ENCODE measurements around the gene ZNF648.
"Not testable (repeated sequence)": the region's sequence is repeated elsewhere in the genome, so short reads cannot be mapped to it uniquely, and the experiment has no call there.

ZNF648 gene

GRCh38 chr1:182032251-182032650 is 29.3 kb downstream of the ZNF648 start:
- Histone ChIP-seq H3K27me3 (ENCODE audit: control insufficient read depth, insufficient read depth, low read length) (no peaks in the 10 kb centered on the region), H3K36me3 (ENCODE audit: control insufficient read depth, insufficient read depth, low read length) (no peaks in the 10 kb centered on the region), H3K9me3 (ENCODE audit: control insufficient read depth, insufficient read depth, low read depth, low read length) (peaks cover 10% of the 10 kb centered on the region; the same call in 1 of the 2 replicates), H3K27ac (ENCODE audit: low read depth, low read length) (no peak overlapping the region), H3K4me1 (ENCODE audit: control insufficient read depth, insufficient read depth, low read length) (peaks cover 12% of the 10 kb centered on the region; the same call in 1 of the 2 replicates), H3K4me3 (ENCODE audit: low read depth, low read length) (no peak overlapping the region), H3K9ac (ENCODE audit: low read length) (no peak overlapping the region)

- H3K27ac ChIP-seq (ENCODE audit: low read depth, low read length), result peak overlapping the region; percentile 36; the same call in 1 of the 2 replicates
Observed at GRCh38 chr1:182029379-182030331, 31.9 kb downstream of the ZNF648 start.

GRCh38 chr1:182029002-182029378 is 32.5 kb downstream of the ZNF648 start:
- Histone ChIP-seq H3K27ac (ENCODE audit: low read depth, low read length) (peak overlapping the region; percentile 36; the same call in 1 of the 2 replicates), H3K9ac (ENCODE audit: low read length) (peak overlapping the region; percentile 74)

More at GRCh38 chr1:182029379-182030331, 31.9 kb downstream of the ZNF648 start:
- peak overlapping the region; percentile 79 for H3K4me3 ChIP-seq (ENCODE audit: low read depth, low read length)
- no peaks in the 10 kb centered on the region for H3K36me3 ChIP-seq (ENCODE audit: control insufficient read depth, insufficient read depth, low read length)
- peaks cover 8% of the 10 kb centered on the region; the same call in 1 of the 2 replicates for H3K4me1 ChIP-seq (ENCODE audit: control insufficient read depth, insufficient read depth, low read length)
- H3K9ac ChIP-seq (ENCODE audit: low read length), result peak overlapping the region; percentile 74
- no peaks in the 10 kb centered on the region for H3K27me3 ChIP-seq (ENCODE audit: control insufficient read depth, insufficient read depth, low read length)
- H3K9me3 ChIP-seq (ENCODE audit: control insufficient read depth, insufficient read depth, low read depth, low read length), result no peaks in the 10 kb centered on the region

GRCh38 chr1:182015360-182015759 is 46.2 kb downstream of the ZNF648 start:
- H3K27ac ChIP-seq (ENCODE audit: low read depth, low read length), result no peak overlapping the region
- H3K27me3 ChIP-seq (ENCODE audit: control insufficient read depth, insufficient read depth, low read length), result no peaks in the 10 kb centered on the region
- H3K4me3 ChIP-seq (ENCODE audit: low read depth, low read length), result no peak overlapping the region
- H3K9me3 ChIP-seq (ENCODE audit: control insufficient read depth, insufficient read depth, low read depth, low read length), result peaks cover 9% of the 10 kb centered on the region; the same call in 1 of the 2 replicates
- H3K36me3 ChIP-seq (ENCODE audit: control insufficient read depth, insufficient read depth, low read length), result no peaks in the 10 kb centered on the region
- no peak overlapping the region for H3K9ac ChIP-seq (ENCODE audit: low read length)
- no peaks in the 10 kb centered on the region for H3K4me1 ChIP-seq (ENCODE audit: control insufficient read depth, insufficient read depth, low read length)

More at GRCh38 chr1:182029002-182029378, 32.5 kb downstream of the ZNF648 start:
- Histone ChIP-seq H3K9me3 (ENCODE audit: control insufficient read depth, insufficient read depth, low read depth, low read length) (no peaks in the 10 kb centered on the region), H3K36me3 (ENCODE audit: control insufficient read depth, insufficient read depth, low read length) (no peaks in the 10 kb centered on the region), H3K27me3 (ENCODE audit: control insufficient read depth, insufficient read depth, low read length) (no peaks in the 10 kb centered on the region), H3K4me1 (ENCODE audit: control insufficient read depth, insufficient read depth, low read length) (peaks cover 7% of the 10 kb centered on the region; the same call in 1 of the 2 replicates), H3K4me3 (ENCODE audit: low read depth, low read length) (peak overlapping the region; percentile 79)

- H3K9ac ChIP-seq (ENCODE audit: low read length); H3K4me1 ChIP-seq (ENCODE audit: control insufficient read depth, insufficient read depth, low read length); H3K4me3 ChIP-seq (ENCODE audit: low read depth, low read length); H3K27me3 ChIP-seq (ENCODE audit: control insufficient read depth, insufficient read depth, low read length); H3K36me3 ChIP-seq (ENCODE audit: control insufficient read depth, insufficient read depth, low read length); H3K27ac ChIP-seq (ENCODE audit: low read depth, low read length): not testable (repeated sequence)
- H3K9me3 ChIP-seq (ENCODE audit: control insufficient read depth, insufficient read depth, low read depth, low read length), result peaks cover 16% of the 10 kb centered on the region
Observed at GRCh38 chr1:182010800-182011370, 50.6 kb downstream of the ZNF648 start.

GRCh38 chr1:182005398-182005797 is 56.1 kb downstream of the ZNF648 start:
- not testable (repeated sequence) for H3K27ac ChIP-seq (ENCODE audit: low read depth, low read length); H3K27me3 ChIP-seq (ENCODE audit: control insufficient read depth, insufficient read depth, low read length); H3K9ac ChIP-seq (ENCODE audit: low read length); H3K4me3 ChIP-seq (ENCODE audit: low read depth, low read length); H3K4me1 ChIP-seq (ENCODE audit: control insufficient read depth, insufficient read depth, low read length); H3K36me3 ChIP-seq (ENCODE audit: control insufficient read depth, insufficient read depth, low read length)
- peaks cover 17% of the 10 kb centered on the region for H3K9me3 ChIP-seq (ENCODE audit: control insufficient read depth, insufficient read depth, low read depth, low read length)

GRCh38 chr1:182004601-182005000 is 56.9 kb downstream of the ZNF648 start:
- Histone ChIP-seq H3K9ac (ENCODE audit: low read length) (no peak overlapping the region), H3K27ac (ENCODE audit: low read depth, low read length) (no peak overlapping the region), H3K9me3 (ENCODE audit: control insufficient read depth, insufficient read depth, low read depth, low read length) (peaks cover 9% of the 10 kb centered on the region; the same call in 1 of the 2 replicates), H3K4me1 (ENCODE audit: control insufficient read depth, insufficient read depth, low read length) (0 out of 2 replicates have a peak, but pooled peaks cover 7% of the 10 kb centered on the region), H3K4me3 (ENCODE audit: low read depth, low read length) (no peak overlapping the region), H3K36me3 (ENCODE audit: control insufficient read depth, insufficient read depth, low read length) (no peaks in the 10 kb centered on the region), H3K27me3 (ENCODE audit: control insufficient read depth, insufficient read depth, low read length) (no peaks in the 10 kb centered on the region)

Measured in HUES6 (cell line).